ENCODE results near the gene ADPRH. TPM values are rescaled to one million over a fixed set of nuclear protein-coding genes. Genes with fewer than 3 reads are reported as not detected.

The ADPRH gene
- total RNA-seq, 1 experiment from 2014 or later, result 3.6 TPM

- Mint-ChIP-seq H3K9me3 (peaks cover 5% of the 10 kb centered on the region; the same call in 1 of the 2 replicates), H3K27ac (no peak overlapping the region), H3K4me3 (no peak overlapping the region), H3K36me3 (no peaks in the 10 kb centered on the region), H3K4me1 (no peaks in the 10 kb centered on the region), H3K27me3 (ENCODE audit: low read depth) (peaks cover 3% of the 10 kb centered on the region)
- ChIA-PET POLR2A (no interaction called here), CTCF (interaction anchor here (1.5 kb wide), 1 partner anchor 120 kb away, joined by 5 read pairs; no protein-coding TSS in a partner anchor)
- TF ChIP-seq ERG (CRISPR knock-in tag; IDR thresholded peaks at IDR 0.05) (no peak), USF2 (CRISPR knock-in tag; IDR thresholded peaks at IDR 0.05) (no peak), ARID4B (CRISPR knock-in tag; IDR thresholded peaks at IDR 0.05; ENCODE audit: borderline replicate concordance) (no peak), ZNF263 (CRISPR knock-in tag; IDR thresholded peaks at IDR 0.05; ENCODE audit: low read depth) (no peak), TP53 (CRISPR knock-in tag; IDR thresholded peaks at IDR 0.05) (no peak), NFYB (CRISPR knock-in tag; conservative IDR thresholded peaks at IDR 0.05; ENCODE audit: low read depth) (no peak), NR1H2 (CRISPR knock-in tag; IDR thresholded peaks at IDR 0.05) (no peak), ZNF281 (CRISPR knock-in tag; IDR thresholded peaks at IDR 0.05) (no peak), GTF2I (CRISPR knock-in tag; conservative IDR thresholded peaks at IDR 0.05) (no peak), JAZF1 (CRISPR knock-in tag; IDR thresholded peaks at IDR 0.05) (no peak), ZNF512 (CRISPR knock-in tag; IDR thresholded peaks at IDR 0.05; ENCODE audit: borderline replicate concordance) (no peak), HMGXB4 (CRISPR knock-in tag; IDR thresholded peaks at IDR 0.05) (no peak)
- no peak for DNase-seq (ENCODE audit: low spot score)
- no peak for ATAC-seq
Observed at GRCh38 chr3:119570229-119570628, 9.1 kb upstream of the ADPRH start.
